Measurements from ENCODE around the gene CCDC33.

Gene CCDC33

GRCh38 chr15:74317820-74318375 is 81.8 kb downstream of the CCDC33 start:
- DNase-seq = peak; percentile 98

DNA sequence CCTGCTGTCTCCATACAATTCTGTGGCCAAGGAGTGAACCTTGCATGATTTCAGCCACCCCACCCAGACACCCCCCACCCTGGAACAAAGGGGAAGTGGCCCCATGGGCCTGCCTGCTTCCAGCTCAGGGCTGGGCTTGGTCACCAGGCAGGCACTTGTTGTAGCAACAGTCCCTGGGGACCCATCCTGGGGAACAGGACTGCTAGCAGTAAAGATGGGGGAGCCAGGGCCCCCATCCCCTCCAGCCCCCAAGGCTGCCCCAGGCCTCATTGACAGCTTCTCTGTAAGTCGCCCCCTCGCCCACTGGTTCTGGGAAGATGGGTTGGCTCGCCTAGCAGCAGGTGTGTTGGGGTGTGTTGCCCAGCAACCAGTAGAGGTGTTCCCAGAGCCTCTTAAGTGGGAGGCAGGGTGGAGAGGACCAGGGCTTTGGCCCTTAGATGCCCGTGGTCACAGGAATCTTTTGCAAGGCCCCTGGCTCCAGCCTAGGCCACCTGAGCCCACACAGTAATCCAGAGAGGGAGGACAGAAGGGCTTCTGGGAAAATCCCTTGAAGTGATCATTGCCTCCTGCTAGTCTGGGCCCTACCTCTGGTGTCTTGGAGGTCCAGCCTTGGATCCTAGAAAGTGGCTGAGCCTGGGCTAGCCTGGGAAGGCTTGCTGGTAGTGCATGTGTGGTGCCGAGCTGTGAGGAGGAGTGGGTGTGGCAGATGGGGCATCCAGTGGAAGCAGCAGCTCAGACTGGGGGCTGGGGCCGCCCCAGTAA is 82.4 kb downstream of the CCDC33 start:
- peak; percentile 49 for DNase-seq

GRCh38 chr15:74319138-74319460 is 83.0 kb downstream of the CCDC33 start:
- DNase-seq = no peak

DNA sequence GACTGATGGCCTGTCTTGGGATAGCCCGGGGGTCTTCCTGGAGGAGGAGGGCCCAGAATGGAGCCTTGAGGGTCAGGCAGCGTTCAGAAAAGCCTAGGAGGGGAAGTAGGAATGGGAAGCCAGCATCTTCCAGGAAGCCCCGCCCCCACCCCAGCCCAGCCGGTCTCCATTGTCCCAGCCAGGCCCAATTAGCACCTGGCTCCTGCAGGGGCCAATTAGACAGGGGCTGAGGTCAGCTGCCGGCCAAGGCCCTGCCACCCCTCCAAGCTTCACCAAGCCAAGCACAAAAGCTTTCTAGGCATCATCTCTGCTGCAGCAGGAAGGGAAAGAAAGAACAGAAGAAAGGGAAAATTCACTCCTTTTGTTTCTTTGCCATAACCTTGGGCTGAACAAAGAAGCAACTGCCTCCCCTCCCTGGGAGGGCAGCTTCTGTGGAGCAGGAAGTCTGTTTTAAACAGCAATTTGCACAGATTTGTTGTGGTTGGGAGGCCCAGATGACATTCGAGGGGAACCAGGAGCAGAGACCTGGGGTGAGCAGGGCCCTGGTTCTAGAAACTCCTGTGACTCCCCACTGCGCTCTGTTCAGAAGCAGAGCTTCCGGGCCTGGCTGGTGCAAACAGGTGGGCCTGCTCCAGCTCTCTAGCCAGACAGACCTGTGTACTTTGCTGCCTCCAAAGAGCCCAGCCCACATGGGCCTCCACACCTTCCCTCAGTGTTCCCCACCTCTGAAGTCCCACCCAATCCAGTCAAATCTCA is 83.6 kb downstream of the CCDC33 start:
- no peak for DNase-seq

DNA sequence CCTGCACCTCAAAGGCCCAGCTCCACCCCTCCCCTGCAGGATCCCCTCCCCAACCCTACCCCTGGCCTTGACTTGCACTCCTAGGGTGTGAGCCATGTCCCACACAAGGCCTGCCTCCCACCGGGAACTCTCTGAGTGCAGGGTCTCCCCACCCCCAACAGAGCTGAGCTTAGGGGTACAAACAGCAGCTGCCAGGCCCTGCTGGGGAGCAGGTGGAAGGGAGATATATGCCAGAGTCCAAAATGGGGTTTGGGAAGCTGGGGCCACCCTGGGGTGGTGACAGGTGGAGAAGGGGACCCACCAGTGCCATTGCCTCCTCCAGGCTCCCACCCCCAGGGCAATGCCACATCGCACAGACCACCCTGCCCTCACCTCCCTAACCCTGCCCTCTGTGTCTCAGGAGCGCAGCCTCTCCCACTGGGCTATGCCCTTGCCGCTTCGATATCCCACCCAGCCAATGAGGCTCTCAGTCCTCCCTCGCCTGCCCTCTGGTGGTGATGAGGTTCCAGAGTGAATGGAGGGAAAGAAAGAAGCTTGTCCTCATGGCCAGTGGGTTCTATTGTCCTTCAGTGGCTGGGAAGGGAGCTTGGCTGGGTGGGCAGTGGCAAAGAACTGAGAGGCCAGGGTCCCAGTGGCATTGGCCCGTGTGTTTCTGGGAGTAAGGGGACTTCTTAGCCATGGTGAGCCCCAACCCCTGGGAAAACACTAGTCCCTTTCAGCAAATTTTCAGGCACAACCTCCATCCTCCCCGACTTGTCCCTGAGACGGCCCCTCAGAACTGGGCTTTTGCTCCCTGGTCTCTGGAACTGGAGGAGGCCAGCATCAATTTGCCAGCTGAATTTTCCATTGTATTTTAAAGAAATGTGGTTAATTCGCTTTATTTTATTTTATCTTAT is 84.5 kb downstream of the CCDC33 start:
- peak; percentile 53 for DNase-seq

DNA sequence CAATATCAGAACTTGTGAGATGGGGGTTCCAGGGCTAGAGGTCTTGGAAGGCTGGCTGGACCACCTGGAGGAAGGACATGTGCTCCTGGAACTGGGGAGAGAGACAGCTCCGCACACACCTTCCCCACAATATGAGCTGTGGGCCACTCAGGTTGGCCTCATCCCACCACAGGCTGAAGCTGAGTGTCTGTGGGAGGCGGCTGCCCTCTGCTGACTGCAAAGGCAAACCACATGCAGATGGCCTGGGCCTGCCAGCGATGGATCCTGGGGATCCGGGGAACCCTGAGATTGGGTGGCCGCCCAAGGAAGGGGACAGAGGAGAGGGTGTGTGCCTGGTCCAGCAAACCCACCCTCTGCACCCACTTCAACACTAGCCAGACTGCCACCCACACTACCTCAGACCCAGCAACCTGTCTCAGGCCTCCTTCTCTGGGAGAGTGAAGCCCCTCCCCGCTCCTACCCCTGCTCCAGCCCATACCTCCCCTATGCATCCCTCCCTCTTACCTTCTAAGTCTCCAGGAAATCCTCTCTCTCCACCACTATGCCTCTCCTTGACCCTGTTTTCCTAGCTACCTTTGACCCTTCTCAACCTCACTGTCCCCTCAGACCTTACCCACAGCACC is 86.5 kb downstream of the CCDC33 start:
- peak; percentile 57 for DNase-seq

GRCh38 chr15:74324714-74325113 is 88.6 kb downstream of the CCDC33 start:
- DNase-seq = no peak

DNA sequence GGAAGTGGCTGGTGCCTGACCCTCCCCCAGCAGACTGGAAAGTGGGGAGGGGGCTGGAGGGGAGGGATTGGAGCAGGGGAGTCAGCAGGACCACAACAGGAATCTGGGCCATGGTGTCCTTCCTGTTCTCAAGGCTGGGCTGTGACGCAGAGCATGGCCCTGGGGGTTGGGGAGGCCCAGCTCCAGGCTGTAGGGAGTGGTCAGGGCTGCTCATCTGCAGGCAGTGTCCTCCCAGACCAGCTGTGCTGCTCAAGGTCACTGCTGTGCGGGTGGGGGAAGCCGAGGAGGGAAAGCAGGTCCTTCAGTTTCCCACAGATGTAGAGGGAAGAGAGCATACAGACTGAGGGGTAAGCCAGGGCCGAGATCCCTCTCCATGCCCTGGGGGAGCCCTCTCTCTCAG is 90.6 kb downstream of the CCDC33 start:
- DNase-seq = no peak

- DNase-seq = no peak
These were observed 91.6 kb downstream of the CCDC33 start for GRCh38 chr15:74327756-74328155.

DNA sequence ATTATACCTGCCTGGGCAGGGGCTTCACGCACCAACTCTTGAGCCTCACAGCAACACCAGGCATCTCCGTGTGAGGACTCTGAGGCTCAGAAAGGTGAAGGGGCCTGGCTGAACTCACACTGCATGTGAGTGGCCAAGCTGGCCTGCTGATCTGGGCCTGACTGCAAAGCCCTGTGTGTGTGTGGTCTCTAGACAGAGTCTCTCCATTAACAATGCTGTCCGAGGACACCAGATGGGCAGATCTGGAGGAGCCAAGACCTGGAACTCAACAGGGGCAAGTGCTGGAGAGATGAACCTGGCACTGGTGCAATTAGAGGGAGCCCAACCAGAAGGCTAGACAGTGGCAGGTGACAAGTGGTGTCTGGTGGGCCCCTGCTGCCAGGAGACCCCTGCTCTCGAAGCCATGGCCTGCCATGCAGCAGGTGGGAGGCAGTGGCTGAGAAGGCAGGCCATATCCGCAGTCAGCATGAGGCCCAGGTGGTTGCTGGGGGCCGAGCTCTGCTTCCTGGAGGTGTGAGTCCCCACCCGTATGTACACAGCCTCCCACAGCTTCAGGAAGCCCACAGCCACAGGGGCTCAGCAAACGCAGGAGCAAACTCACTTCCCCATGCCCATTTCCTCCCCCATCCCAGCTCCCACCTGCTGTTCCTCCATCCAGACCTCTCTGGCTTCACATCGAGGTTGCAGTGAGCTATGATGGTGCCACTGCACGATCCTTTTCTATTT is 92.4 kb downstream of the CCDC33 start:
- DNase-seq = no peak

DNA sequence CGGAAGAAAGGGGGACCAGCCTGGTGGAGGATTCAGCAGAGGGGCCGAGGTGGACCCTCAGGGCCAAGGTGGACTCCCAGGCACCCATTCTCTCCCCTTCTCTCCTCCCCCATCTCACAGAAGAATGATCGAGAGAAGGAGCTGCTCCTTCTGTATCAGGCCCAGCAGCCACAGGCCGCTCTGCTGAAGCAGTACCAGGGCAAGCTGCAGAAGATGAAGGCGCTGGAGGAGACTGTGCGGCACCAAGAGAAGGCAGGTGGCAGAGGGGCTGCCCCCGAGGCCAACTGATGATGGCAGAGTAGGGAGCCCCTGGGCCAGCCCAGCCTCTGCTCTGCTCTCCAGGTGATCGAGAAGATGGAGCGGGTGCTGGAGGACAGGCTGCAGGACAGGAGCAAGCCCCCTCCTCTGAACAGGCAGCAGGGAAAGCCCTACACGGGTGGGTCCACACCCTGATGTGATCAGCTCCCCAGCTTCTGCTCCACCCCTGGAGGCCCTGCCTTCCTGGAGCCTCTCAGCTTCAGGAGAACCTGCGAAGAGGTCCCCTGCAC is 94.8 kb downstream of the CCDC33 start:
- DNase-seq = no peak

DNA sequence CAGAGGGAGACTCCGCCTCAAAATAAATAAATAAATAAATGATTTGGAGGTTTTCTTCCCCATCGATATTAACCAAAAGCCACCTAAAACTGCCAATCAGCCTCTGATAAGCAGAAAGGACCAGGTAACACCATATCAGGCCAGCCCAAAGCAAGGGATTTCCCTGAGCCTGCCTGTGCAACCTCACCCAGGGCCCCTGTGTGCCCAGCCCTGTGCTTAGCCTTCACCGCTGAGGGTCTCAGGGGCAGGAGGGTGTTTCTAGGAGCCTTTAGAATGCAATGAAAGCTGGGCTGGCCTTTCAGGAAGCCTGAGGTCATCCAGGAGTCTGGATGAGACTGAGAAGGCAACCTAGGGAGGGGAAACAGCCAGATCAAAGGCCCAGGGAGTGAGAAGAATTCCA is 95.9 kb downstream of the CCDC33 start:
- DNase-seq = no peak

DNA sequence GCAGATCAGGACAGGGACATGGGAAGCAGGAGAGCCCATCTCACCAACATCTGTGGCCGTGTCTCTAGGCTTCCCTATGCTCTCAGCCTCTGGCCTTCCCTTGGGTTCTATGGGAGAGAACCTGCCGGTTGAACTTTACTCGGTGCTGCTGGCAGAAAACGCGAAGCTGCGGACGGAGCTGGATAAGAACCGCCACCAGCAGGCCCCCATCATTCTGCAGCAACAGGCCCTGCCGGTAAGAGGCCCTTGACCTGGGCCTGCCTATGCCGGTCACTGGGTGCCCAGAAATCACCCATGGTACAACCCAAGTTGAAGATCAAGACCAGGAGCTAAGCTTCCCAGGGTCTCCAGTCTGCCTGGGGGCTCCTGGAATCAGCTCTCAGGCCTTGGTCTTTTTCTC is 96.5 kb downstream of the CCDC33 start:
- DNase-seq = no peak

DNA sequence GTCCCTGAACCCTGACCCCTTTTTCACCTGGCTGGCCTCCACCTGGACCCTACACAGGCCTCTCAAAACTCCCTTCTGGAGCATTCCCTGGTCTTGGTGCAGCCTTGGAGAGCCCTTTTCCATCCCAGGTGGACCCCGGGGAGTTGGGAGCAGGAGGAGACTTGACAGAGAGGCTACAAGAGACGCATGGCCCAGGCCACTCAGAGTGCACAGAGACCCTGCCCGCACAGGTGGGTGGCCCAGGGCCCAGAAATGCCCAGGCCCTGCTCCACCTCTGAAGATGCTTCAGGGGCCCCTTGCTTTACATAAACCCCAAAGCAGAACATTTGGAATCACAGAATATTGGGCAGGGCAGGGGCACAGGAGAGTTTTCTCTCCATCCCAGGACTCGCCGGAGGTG is 97.0 kb downstream of the CCDC33 start:
- no peak for DNase-seq

- no peak for DNase-seq
These were observed 97.5 kb downstream of the CCDC33 start for GRCh38 chr15:74333662-74334061.

- no peak for DNase-seq
These were observed 98.0 kb downstream of the CCDC33 start for GRCh38 chr15:74334127-74334526.

GRCh38 chr15:74335396-74335795 is 99.3 kb downstream of the CCDC33 start:
- no peak for DNase-seq

DNA sequence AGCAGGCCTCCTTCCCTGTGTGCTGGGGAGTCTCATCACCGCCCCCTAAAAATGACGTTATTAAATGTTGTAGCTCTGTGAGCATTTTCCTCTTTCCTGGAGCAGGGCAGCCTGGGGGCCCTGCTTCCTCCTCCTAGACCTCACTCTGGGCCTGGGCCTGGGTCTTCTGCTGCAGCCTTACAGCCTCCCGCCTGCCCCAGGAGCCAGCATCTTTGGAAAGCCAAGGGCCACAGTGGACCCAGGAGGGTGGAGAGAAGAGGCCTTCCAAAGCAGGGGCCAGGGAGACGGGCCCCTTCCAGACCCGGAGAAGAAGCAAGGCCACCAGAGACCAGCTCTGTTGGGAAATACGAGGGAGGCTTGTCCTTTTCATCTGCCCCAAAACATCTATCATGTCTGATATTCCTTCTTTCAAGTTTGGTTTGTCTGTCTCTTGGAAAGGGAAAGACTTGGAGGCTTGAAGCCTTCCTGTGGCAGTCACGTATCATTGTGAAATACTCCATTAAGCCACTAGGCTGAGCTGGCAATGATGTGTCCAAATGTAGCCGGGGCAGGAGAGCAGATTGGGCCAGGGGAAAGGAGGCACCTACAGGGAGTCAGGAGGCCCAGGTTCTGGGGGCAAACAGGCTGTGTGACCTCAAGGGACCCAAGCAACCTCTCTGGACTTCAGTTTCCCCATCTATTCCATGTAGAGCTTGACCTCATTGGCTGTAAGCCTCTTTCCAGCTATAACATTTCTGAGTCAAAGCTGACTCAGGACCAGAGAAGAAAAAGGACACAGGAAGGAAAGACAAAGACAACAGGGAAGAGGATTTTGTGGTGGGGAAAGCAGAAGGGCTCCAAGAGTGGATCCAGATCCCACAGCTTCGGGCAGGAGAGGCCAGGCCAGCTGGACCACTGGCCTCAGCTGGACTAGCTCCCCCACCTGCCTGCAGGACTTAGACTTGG is 100.2 kb downstream of the CCDC33 start:
- no peak for DNase-seq

GRCh38 chr15:74337146-74337545 is 101.0 kb downstream of the CCDC33 start:
- DNase-seq = no peak

GRCh38 chr15:74337607-74338211 is 101.6 kb downstream of the CCDC33 start:
- no peak for DNase-seq
